HG03139 (cell line): ENCODE results near the gene SDCCAG8.

ENCODE experiments used
- ATAC-seq: cut with Tn5 transposase; IDR thresholded peaks from one replicate; pipeline ENCODE4 v1.9.1; 2021; ENCODE audit not compliant: unreplicated experiment

Gene SDCCAG8

DNA sequence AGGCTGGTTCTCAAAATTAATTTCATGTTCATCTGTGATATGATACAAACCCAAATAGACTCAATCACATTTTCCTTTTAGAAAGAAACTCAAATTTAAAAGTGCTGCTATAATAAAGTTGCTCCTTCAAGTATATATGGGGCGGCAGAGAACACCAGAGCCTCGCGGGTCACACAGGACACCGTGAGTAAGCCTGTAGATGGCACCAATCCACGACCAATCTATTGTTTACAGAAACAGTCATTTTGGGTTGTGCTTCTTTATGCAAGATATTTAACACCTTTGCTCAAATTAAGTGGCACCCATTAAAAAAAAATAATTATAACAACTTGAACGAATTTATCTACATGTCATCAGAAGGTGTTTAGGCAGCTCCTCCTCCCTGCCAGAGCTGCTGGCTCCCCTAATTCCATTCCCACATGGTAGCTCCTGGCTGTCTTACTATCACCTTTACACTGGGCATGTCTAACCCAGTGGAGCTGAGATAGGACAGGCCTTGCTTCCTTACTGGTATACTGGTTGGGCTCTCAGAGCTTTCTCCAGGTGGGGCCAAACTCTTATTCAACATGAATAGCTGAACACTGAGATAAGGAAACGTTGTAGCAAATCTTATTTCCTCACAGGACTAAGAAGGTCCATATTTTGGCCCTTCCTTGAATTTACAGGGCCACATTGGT is 287.0 kb downstream of the SDCCAG8 start:
- no peak for ATAC-seq

- ATAC-seq, result no peak
Observed at GRCh38 chr1:243543501-243543900, 287.7 kb downstream of the SDCCAG8 start.

GRCh38 chr1:243546457-243546856 is 290.6 kb downstream of the SDCCAG8 start:
- ATAC-seq, result no peak

GRCh38 chr1:243547891-243548290 is 292.1 kb downstream of the SDCCAG8 start:
- ATAC-seq, result no peak

- no peak for ATAC-seq
Observed at GRCh38 chr1:243548516-243548915, 292.7 kb downstream of the SDCCAG8 start.

DNA sequence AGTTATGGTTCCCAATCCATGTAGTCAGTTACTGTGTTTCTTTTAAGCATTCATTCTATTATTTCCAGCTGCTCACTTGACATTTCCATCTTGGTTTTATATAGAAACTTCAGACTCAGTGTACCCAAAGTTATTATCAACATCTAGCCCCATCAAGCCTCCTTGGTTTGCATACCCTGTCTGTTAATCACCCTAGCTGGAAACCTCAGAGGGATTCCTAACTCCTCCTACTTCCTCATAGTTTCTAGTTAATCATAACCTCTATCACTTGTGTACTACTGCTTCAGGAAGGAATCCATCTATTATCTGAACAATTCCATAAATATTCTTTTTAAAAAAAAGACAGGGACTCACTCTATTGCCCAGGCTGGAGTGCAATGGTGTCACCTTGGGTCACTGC is 293.3 kb downstream of the SDCCAG8 start:
- no peak for ATAC-seq
